Endothelial cell of umbilical vein (primary cell): ENCODE data around the gene ZGLP1.

ENCODE experiments used
- EZH2 ChIP-seq: IDR thresholded peaks from 2 replicates; pipeline ENCODE4 v1.6.1; 2012; ENCODE audit warnings: borderline replicate concordance, low read depth, mild to moderate bottlenecking, moderate library complexity, low read length, inconsistent platforms; ENCODE audit not compliant: severe bottlenecking
- FOS ChIP-seq: IDR thresholded peaks from 2 replicates; pipeline ENCODE4 v1.6.1; 2011; ENCODE audit warnings: mild to moderate bottlenecking, low read length, moderate library complexity, borderline replicate concordance; ENCODE audit not compliant: insufficient read depth
- GATA2 ChIP-seq: IDR thresholded peaks from 2 replicates; pipeline ENCODE4 v1.7.0; 2011; ENCODE audit warnings: low read depth, mild to moderate bottlenecking, moderate library complexity, mixed read lengths, low read length; ENCODE audit not compliant: insufficient read length, insufficient read depth
- JUN ChIP-seq: IDR thresholded peaks from 2 replicates; pipeline ENCODE4 v1.6.1; 2011; ENCODE audit warnings: borderline replicate concordance, low read depth; ENCODE audit not compliant: insufficient read length, insufficient read depth
- MYC ChIP-seq: IDR thresholded peaks from one replicate; pipeline ENCODE4 v1.6.1; 2011; ENCODE audit warnings: mild to moderate bottlenecking, low read depth, low read length
- POLR2A ChIP-seq: IDR thresholded peaks from 2 replicates; pipeline ENCODE4 v1.6.1; 2012; ENCODE audit warnings: low read depth, mild to moderate bottlenecking, control low read depth, low read length
- POLR2AphosphoS5 ChIP-seq: IDR thresholded peaks from 2 replicates; pipeline ENCODE4 v1.6.1; 2012; ENCODE audit warnings: low read depth, mild to moderate bottlenecking, control low read depth, low read length, moderate library complexity; ENCODE audit not compliant: insufficient read depth
- TF ChIP-seq, protein P1 (sequence below), 2 donors: IDR thresholded peaks; 1 replicate in 1 of 2; 2 replicates in 1 of 2; pipeline ENCODE4 v1.5.1; 2011; ENCODE audit warnings: low read length in 2 of 2, mild to moderate bottlenecking in 2 of 2, moderate library complexity in 2 of 2, control low read depth in 1 of 2, inconsistent platforms in 1 of 2, low read depth in 1 of 2; ENCODE audit not compliant: insufficient read depth in 1 of 2; ENCODE audit errors: extremely low read depth in 1 of 2
- TF ChIP-seq, protein P2 (sequence below): IDR thresholded peaks from 2 replicates; pipeline ENCODE4 v1.6.1; 2011; ENCODE audit not compliant: insufficient read depth, insufficient read length

GRCh38 chr19:10284960-10285278 is 24.7 kb downstream of the ZGLP1 start:
- TF ChIP-seq, protein P1, sequence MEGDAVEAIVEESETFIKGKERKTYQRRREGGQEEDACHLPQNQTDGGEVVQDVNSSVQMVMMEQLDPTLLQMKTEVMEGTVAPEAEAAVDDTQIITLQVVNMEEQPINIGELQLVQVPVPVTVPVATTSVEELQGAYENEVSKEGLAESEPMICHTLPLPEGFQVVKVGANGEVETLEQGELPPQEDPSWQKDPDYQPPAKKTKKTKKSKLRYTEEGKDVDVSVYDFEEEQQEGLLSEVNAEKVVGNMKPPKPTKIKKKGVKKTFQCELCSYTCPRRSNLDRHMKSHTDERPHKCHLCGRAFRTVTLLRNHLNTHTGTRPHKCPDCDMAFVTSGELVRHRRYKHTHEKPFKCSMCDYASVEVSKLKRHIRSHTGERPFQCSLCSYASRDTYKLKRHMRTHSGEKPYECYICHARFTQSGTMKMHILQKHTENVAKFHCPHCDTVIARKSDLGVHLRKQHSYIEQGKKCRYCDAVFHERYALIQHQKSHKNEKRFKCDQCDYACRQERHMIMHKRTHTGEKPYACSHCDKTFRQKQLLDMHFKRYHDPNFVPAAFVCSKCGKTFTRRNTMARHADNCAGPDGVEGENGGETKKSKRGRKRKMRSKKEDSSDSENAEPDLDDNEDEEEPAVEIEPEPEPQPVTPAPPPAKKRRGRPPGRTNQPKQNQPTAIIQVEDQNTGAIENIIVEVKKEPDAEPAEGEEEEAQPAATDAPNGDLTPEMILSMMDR (IDR thresholded peaks at IDR 0.05; ENCODE audit: extremely low read depth in 1 of 2, insufficient read depth in 1 of 2, low read depth in 1 of 2, low read length in 2 of 2), result no peak
- TF ChIP-seq POLR2A, result no peak
- TF ChIP-seq JUN, result no peak
- TF ChIP-seq EZH2, result no peak
- no peak for TF ChIP-seq POLR2AphosphoS5
- TF ChIP-seq, protein P2, sequence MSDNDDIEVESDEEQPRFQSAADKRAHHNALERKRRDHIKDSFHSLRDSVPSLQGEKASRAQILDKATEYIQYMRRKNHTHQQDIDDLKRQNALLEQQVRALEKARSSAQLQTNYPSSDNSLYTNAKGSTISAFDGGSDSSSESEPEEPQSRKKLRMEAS, result no peak
- no peak for TF ChIP-seq GATA2
- TF ChIP-seq MYC, result no peak
- TF ChIP-seq FOS, result no peak
